ENCODE measurements around the gene E2F7. TPM values are rescaled to one million over a fixed set of nuclear protein-coding genes. Genes with fewer than 3 reads are reported as not detected.

Gene E2F7, protein sequence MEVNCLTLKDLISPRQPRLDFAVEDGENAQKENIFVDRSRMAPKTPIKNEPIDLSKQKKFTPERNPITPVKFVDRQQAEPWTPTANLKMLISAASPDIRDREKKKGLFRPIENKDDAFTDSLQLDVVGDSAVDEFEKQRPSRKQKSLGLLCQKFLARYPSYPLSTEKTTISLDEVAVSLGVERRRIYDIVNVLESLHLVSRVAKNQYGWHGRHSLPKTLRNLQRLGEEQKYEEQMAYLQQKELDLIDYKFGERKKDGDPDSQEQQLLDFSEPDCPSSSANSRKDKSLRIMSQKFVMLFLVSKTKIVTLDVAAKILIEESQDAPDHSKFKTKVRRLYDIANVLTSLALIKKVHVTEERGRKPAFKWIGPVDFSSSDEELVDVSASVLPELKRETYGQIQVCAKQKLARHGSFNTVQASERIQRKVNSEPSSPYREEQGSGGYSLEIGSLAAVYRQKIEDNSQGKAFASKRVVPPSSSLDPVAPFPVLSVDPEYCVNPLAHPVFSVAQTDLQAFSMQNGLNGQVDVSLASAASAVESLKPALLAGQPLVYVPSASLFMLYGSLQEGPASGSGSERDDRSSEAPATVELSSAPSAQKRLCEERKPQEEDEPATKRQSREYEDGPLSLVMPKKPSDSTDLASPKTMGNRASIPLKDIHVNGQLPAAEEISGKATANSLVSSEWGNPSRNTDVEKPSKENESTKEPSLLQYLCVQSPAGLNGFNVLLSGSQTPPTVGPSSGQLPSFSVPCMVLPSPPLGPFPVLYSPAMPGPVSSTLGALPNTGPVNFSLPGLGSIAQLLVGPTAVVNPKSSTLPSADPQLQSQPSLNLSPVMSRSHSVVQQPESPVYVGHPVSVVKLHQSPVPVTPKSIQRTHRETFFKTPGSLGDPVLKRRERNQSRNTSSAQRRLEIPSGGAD
- 0.83 and 2.0 TPM in 2 replicates for total RNA-seq (2014; rRNA removed; shearing (Covaris generic); ENCODE audit: low replicate concordance)

DNA sequence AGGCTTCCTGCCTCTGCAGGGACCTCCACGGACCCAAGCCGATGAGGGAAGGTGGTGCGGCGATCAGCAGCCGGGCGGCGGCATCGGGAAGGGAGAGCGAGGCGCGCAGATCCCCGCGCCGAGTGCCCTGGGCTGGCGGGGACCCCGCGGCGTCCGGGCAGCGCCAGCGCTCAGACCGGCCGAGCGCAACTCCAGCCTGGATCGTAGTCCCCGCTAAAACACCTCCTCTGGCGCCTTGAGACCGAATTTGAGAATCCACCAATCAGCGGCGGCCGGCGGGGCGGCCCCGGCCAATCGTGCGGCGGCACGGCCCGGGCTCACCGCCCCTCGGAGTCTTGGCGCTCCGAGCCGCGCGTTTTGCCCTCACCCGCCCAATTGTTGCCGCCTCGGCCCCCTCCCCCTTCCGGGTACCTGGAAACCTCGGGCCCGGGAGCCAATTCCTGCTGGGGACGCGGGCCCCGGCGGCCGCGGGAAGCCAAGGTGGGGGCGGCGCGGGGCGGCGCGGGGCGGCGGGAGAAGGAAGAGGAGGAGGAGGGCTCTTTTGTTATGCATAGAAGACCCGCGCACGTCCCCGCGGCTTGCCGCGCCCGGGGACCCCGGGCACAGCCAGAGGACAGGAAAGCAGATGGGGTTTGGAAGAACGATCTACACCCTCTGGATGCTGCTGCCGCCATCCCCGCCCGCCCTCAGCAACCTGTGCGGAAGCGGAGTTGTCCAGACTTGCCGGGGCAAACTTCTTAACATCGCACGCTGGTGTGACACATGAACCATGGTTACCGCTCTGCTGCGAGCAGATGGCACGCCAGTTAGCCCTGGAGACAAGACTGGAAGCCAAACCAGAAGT, at the start of gene E2F7:
Gene E2F7 (minus strand): TSS at position 209 of the 844 bp plus-strand sequence. CDS start 934 bp downstream, outside the sequence.
- Histone ChIP-seq H3K9me3 (ENCODE audit: low read length) (no peaks in the 10 kb centered on the region), H3K79me2 (ENCODE audit: low read length) (no peaks in the 10 kb centered on the region), H3K4me3 (ENCODE audit: low read length) (peak within 1 kb of the TSS; percentile 72), H4K20me1 (ENCODE audit: insufficient read depth, low read depth, low read length) (no peaks in the 10 kb centered on the region; the same call in 1 of the 2 replicates), H3K9me2 (replicated peaks; ENCODE audit: insufficient read depth, low read length) (no peaks in the 10 kb centered on the region), H3K36me3 (ENCODE audit: insufficient read depth, low read length) (no peaks in the 10 kb centered on the region; the same call in 1 of the 2 replicates), H2AFZ (ENCODE audit: low read length) (peak within 1 kb of the TSS; percentile 96), H3K4me2 (ENCODE audit: low read depth, low read length, poor library complexity, severe bottlenecking) (peak within 1 kb of the TSS; percentile 78), H3K9ac (ENCODE audit: low read length) (peak within 1 kb of the TSS; percentile 81), H3K27me3 (ENCODE audit: low read length) (no peaks in the 10 kb centered on the region), H3K27ac (ENCODE audit: low read length) (no peak within 1 kb of the TSS), H3K4me1 (ENCODE audit: low read length) (peaks cover 25% of the 10 kb centered on the region)
- DNase-seq, result peak; percentile 95

DNA sequence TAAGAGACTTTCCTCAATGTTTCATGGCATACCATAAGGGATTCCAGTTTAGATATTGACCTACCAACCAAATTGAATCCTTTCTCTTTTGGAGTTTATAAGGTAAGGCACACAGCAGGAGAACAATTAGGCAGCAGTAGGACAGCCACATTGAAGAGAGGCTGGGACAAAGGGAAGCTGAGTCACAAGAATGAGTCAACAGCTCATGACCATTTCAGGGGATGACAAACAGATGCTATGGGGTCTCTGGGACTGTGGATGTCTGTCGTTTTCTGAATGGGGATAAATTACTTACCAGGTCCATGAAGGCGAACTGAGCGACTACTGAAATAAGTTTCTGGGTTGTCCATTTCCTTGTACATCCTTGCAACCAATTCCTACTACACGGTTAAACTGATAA, 48.6 kb upstream of the E2F7 start:
- Histone ChIP-seq H3K9me2 (replicated peaks; ENCODE audit: insufficient read depth, low read length) (no peaks in the 10 kb centered on the region), H3K9ac (ENCODE audit: low read length) (no peak overlapping the region), H3K4me2 (ENCODE audit: low read depth, low read length, poor library complexity, severe bottlenecking) (no peak overlapping the region), H3K36me3 (ENCODE audit: insufficient read depth, low read length) (no peaks in the 10 kb centered on the region), H2AFZ (ENCODE audit: low read length) (no peak overlapping the region), H3K27ac (ENCODE audit: low read length) (no peak overlapping the region), H3K4me3 (ENCODE audit: low read length) (no peak overlapping the region), H3K27me3 (ENCODE audit: low read length) (no peaks in the 10 kb centered on the region), H3K4me1 (ENCODE audit: low read length) (no peaks in the 10 kb centered on the region), H4K20me1 (ENCODE audit: insufficient read depth, low read depth, low read length) (no peaks in the 10 kb centered on the region), H3K79me2 (ENCODE audit: low read length) (no peaks in the 10 kb centered on the region), H3K9me3 (ENCODE audit: low read length) (no peaks in the 10 kb centered on the region)
- no peak for DNase-seq

DNA sequence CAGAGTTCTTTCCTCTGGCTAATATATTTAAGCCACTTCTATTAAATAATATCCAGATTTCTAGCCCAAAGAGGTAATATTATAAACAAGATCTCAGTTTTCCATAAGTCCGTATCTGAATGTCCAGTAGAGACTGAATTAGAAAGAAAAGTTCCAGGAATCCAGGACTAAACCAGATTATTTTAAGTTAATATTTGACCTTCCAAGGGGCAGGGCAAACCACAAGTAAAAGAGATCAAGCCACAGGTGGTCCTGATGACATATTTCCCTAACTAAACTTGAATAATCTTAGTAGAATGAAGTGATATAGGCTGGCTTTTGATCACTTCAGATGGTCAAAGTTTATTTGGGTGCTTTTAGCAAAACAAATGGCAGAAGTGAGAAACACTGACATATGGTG, 43.3 kb upstream of the E2F7 start:
- Histone ChIP-seq H3K27ac (ENCODE audit: low read length) (no peak overlapping the region), H3K27me3 (ENCODE audit: low read length) (no peaks in the 10 kb centered on the region), H3K9ac (ENCODE audit: low read length) (no peak overlapping the region), H2AFZ (ENCODE audit: low read length) (no peak overlapping the region), H3K79me2 (ENCODE audit: low read length) (no peaks in the 10 kb centered on the region), H3K4me1 (ENCODE audit: low read length) (no peaks in the 10 kb centered on the region), H3K36me3 (ENCODE audit: insufficient read depth, low read length) (no peaks in the 10 kb centered on the region), H3K9me3 (ENCODE audit: low read length) (no peaks in the 10 kb centered on the region), H4K20me1 (ENCODE audit: insufficient read depth, low read depth, low read length) (no peaks in the 10 kb centered on the region), H3K9me2 (replicated peaks; ENCODE audit: insufficient read depth, low read length) (no peaks in the 10 kb centered on the region), H3K4me2 (ENCODE audit: low read depth, low read length, poor library complexity, severe bottlenecking) (no peak overlapping the region), H3K4me3 (ENCODE audit: low read length) (no peak overlapping the region)
- DNase-seq, result no peak

DNA sequence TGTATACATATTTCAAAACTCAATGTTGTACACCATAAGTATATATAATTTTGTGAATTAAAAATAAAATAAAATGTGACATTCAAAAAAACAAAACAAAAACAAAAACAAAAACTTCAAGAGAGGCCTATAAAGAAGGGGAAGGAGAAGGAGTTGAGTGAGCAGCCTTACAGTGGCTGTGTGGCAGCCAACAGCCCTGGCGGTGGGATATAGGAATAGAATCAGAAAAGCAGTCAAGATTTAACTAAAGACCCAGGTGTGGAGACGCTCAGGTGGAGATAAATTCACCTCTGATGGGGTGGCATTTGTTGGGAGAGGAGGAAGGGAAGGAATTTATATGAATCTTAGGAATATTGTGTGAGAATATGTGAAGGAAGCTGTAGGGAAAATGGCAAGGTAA, 41.8 kb upstream of the E2F7 start:
- Histone ChIP-seq H3K4me3 (ENCODE audit: low read length) (no peak overlapping the region), H3K9me2 (replicated peaks; ENCODE audit: insufficient read depth, low read length) (no peaks in the 10 kb centered on the region), H3K9me3 (ENCODE audit: low read length) (no peaks in the 10 kb centered on the region), H3K36me3 (ENCODE audit: insufficient read depth, low read length) (no peaks in the 10 kb centered on the region), H3K27ac (ENCODE audit: low read length) (no peak overlapping the region), H4K20me1 (ENCODE audit: insufficient read depth, low read depth, low read length) (no peaks in the 10 kb centered on the region), H3K9ac (ENCODE audit: low read length) (no peak overlapping the region), H3K27me3 (ENCODE audit: low read length) (no peaks in the 10 kb centered on the region), H2AFZ (ENCODE audit: low read length) (no peak overlapping the region), H3K79me2 (ENCODE audit: low read length) (no peaks in the 10 kb centered on the region), H3K4me2 (ENCODE audit: low read depth, low read length, poor library complexity, severe bottlenecking) (no peak overlapping the region), H3K4me1 (ENCODE audit: low read length) (no peaks in the 10 kb centered on the region)
- no peak for DNase-seq

DNA sequence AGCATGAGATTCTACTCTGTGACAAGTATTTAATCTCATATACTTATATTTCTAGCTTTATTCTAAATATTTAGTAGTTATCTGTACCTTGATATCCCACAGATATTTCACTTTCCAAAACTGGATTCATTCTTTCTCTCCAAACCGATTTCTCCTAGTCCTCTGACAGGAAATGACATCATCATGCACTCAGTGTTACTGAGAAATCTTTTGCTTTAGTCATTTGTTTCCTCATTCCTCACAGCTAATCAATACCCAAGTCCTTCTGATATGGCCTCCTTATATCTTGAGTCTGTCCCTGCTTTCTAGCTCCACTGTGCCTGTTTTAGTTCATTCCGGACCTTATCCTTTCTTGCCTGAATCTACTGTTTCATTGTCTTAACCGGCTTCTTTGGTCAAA, 39.4 kb upstream of the E2F7 start:
- no peak overlapping the region for H2AFZ ChIP-seq (ENCODE audit: low read length)
- no peak overlapping the region for H3K4me3 ChIP-seq (ENCODE audit: low read length)
- no peaks in the 10 kb centered on the region for H4K20me1 ChIP-seq (ENCODE audit: insufficient read depth, low read depth, low read length)
- DNase-seq, result no peak
- H3K9ac ChIP-seq (ENCODE audit: low read length), result no peak overlapping the region
- no peaks in the 10 kb centered on the region for H3K79me2 ChIP-seq (ENCODE audit: low read length)
- H3K4me2 ChIP-seq (ENCODE audit: low read depth, low read length, poor library complexity, severe bottlenecking), result no peak overlapping the region
- H3K9me3 ChIP-seq (ENCODE audit: low read length), result no peaks in the 10 kb centered on the region
- no peaks in the 10 kb centered on the region for H3K4me1 ChIP-seq (ENCODE audit: low read length)
- H3K9me2 ChIP-seq (replicated peaks; ENCODE audit: insufficient read depth, low read length), result no peaks in the 10 kb centered on the region
- no peak overlapping the region for H3K27ac ChIP-seq (ENCODE audit: low read length)
- H3K27me3 ChIP-seq (ENCODE audit: low read length), result no peaks in the 10 kb centered on the region
- no peaks in the 10 kb centered on the region for H3K36me3 ChIP-seq (ENCODE audit: insufficient read depth, low read length)

DNA sequence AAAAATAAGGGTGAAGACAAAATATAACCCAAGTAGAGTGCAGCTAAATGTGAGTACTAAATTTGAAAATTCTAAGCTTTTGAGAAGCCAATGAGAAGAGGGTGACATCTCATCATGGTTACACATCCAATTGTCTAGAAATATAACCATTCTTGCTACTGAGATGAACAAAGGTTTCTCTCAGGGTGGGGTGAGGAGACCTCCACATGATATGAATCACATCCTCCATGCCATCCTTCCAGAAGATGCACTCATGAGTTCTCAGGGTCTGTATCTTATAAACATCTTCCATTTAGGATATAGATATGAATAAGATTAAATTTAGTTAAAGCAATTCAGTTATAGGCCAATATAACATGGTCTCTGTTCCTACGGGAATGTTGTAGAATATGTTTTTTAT, 38.9 kb upstream of the E2F7 start:
- no peaks in the 10 kb centered on the region for H3K4me1 ChIP-seq (ENCODE audit: low read length)
- no peaks in the 10 kb centered on the region for H4K20me1 ChIP-seq (ENCODE audit: insufficient read depth, low read depth, low read length)
- H2AFZ ChIP-seq (ENCODE audit: low read length), result no peak overlapping the region
- no peak for DNase-seq
- H3K9me2 ChIP-seq (replicated peaks; ENCODE audit: insufficient read depth, low read length), result no peaks in the 10 kb centered on the region
- H3K9ac ChIP-seq (ENCODE audit: low read length), result no peak overlapping the region
- no peaks in the 10 kb centered on the region for H3K79me2 ChIP-seq (ENCODE audit: low read length)
- no peaks in the 10 kb centered on the region for H3K9me3 ChIP-seq (ENCODE audit: low read length)
- H3K27me3 ChIP-seq (ENCODE audit: low read length), result no peaks in the 10 kb centered on the region
- no peaks in the 10 kb centered on the region for H3K36me3 ChIP-seq (ENCODE audit: insufficient read depth, low read length)
- no peak overlapping the region for H3K4me2 ChIP-seq (ENCODE audit: low read depth, low read length, poor library complexity, severe bottlenecking)
- no peak overlapping the region for H3K27ac ChIP-seq (ENCODE audit: low read length)
- no peak overlapping the region for H3K4me3 ChIP-seq (ENCODE audit: low read length)

DNA sequence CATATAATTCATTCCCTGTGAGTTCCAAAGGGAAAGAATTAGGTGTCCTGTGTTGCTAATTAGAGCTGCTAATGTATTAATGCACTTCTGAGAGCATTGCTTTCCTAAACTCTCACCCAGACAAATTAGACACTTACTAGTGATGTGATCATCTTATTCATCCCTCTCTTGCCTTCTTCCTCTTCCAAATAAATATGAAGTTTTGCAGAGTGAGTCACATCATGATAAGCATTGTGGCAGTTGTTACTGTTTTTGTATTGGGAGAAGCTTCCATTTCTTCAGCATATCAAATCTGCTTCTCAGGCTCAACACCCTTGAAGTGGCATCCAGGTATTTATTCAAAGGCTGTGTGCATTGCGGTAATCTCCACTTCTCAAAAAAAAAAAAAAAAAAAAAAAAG, 37.3 kb upstream of the E2F7 start:
- Histone ChIP-seq H2AFZ (ENCODE audit: low read length) (no peak overlapping the region), H3K4me3 (ENCODE audit: low read length) (no peak overlapping the region), H3K9me3 (ENCODE audit: low read length) (no peaks in the 10 kb centered on the region), H4K20me1 (ENCODE audit: insufficient read depth, low read depth, low read length) (no peaks in the 10 kb centered on the region), H3K4me2 (ENCODE audit: low read depth, low read length, poor library complexity, severe bottlenecking) (no peak overlapping the region), H3K9ac (ENCODE audit: low read length) (no peak overlapping the region), H3K27ac (ENCODE audit: low read length) (no peak overlapping the region), H3K9me2 (replicated peaks; ENCODE audit: insufficient read depth, low read length) (no peaks in the 10 kb centered on the region; the same call in 1 of the 2 replicates), H3K36me3 (ENCODE audit: insufficient read depth, low read length) (no peaks in the 10 kb centered on the region), H3K27me3 (ENCODE audit: low read length) (no peaks in the 10 kb centered on the region), H3K79me2 (ENCODE audit: low read length) (no peaks in the 10 kb centered on the region), H3K4me1 (ENCODE audit: low read length) (no peaks in the 10 kb centered on the region)
- DNase-seq, result no peak

Measured in Karpas-422 (cell line).